ENCODE results near the gene CAMTA1. TPM values are rescaled to one million over a fixed set of nuclear protein-coding genes. Genes with fewer than 3 reads are reported as not detected.

CAMTA1 gene
- total RNA-seq, 1 experiment from 2014 or later = 69.5 TPM

DNA sequence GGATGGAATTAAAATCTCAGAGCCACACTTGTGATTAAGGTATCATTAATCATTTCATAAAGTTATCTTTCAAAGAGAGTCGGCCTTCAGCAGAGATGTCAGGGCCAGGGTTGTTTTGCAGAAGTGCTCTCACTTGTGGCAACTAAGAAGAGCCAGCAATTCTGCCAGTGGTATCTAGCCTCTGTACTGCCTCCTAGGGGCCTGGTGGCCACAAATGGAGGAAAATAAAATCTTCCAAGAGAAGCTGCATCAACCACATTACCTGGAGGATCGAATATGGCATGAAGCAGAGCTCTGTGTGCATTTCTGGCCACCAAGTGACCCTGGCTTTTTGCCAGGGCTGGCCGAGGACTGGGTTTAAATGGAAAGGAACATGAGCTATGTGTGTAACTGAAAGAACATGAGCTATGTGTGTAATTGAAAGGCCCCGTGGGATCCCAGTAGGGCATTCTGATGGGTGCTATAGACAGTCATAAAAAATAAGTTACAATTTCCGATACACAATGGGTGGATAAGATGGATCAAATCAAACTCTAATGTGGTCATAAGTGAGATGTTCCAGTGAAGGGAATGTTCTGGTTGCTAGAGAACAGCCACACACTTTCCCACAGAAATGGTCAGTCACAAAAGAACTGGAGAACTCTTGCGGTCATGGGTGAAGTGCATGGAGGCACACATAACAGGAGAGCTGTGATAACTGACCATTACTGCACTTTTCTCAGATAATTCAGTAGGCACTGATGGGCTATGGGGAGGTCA lies 335.8 kb downstream of the CAMTA1 start:
- RAD21 ChIA-PET (ENCODE audit: low non-redundant PET in 1 of 2, low total read pairs in 2 of 2, uncharacterized antibody in 2 of 2, unreplicated experiment in 2 of 2) = no interaction called here
- Histone ChIP-seq H3K4me3 (replicated peaks in 1 of 2; ENCODE audit: low read depth in 1 of 2, low read length in 2 of 2) (no peak overlapping the region), H3K27ac (ENCODE audit: low read depth, low read length) (no peak overlapping the region), H3K9me3 (ENCODE audit: control insufficient read depth in 1 of 2, insufficient read depth in 1 of 2, low read depth in 1 of 2, low read length in 2 of 2) (no peaks in the 10 kb centered on the region), H3K9me2 (ENCODE audit: insufficient read depth) (no peaks in the 10 kb centered on the region), H3K4me2 (ENCODE audit: low read length) (no peak overlapping the region), H3K9ac (ENCODE audit: low read length) (no peak overlapping the region), H3K36me3 (ENCODE audit: control insufficient read depth in 1 of 2, insufficient read depth in 2 of 2, low read length in 2 of 2) (no peaks in the 10 kb centered on the region), H3K4me1 (ENCODE audit: control insufficient read depth in 1 of 2, insufficient read depth in 2 of 2, low read length in 2 of 2) (peaks cover 8 to 11% of the 10 kb centered on the region in 2 experiments), H2AFZ (ENCODE audit: low read depth, low read length, poor library complexity, severe bottlenecking) (no peak overlapping the region), H3K27me3 (ENCODE audit: insufficient read depth, low read length) (peaks cover 4% of the 10 kb centered on the region; the same call in 1 of the 2 replicates), H3K79me2 (ENCODE audit: insufficient read depth, low read length) (no peaks in the 10 kb centered on the region), H4K20me1 (ENCODE audit: insufficient read depth) (no peaks in the 10 kb centered on the region)
- intact Hi-C loops (cut with micrococcal nuclease) = no loop called here
- ATAC-seq = no peak
- POLR2A ChIA-PET = no interaction called here
- no TSS peak for BruUV-seq (replicated peaks)
- DNase-seq (ENCODE audit: low read depth, low spot score) = no peak
- CTCF ChIA-PET = interaction anchor here (0.6 to 1.1 kb wide), 6 partner anchors 9 to 123 kb away, joined by 3 to 5 read pairs (median 4); no protein-coding TSS in a partner anchor
- TF ChIP-seq EZH2phosphoT487 (IDR thresholded peaks at IDR 0.05; ENCODE audit: borderline replicate concordance) = no peak
- TF ChIP-seq RAD21 (IDR thresholded peaks at IDR 0.05; ENCODE audit: low read depth) = peak; percentile 25; the same call in 1 of the 2 replicates
- TF ChIP-seq, protein P1, sequence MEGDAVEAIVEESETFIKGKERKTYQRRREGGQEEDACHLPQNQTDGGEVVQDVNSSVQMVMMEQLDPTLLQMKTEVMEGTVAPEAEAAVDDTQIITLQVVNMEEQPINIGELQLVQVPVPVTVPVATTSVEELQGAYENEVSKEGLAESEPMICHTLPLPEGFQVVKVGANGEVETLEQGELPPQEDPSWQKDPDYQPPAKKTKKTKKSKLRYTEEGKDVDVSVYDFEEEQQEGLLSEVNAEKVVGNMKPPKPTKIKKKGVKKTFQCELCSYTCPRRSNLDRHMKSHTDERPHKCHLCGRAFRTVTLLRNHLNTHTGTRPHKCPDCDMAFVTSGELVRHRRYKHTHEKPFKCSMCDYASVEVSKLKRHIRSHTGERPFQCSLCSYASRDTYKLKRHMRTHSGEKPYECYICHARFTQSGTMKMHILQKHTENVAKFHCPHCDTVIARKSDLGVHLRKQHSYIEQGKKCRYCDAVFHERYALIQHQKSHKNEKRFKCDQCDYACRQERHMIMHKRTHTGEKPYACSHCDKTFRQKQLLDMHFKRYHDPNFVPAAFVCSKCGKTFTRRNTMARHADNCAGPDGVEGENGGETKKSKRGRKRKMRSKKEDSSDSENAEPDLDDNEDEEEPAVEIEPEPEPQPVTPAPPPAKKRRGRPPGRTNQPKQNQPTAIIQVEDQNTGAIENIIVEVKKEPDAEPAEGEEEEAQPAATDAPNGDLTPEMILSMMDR (IDR thresholded peaks at IDR 0.05 in 2 of 3, conservative IDR thresholded peaks at IDR 0.05 in 1 of 3; ENCODE audit: borderline replicate concordance in 1 of 3, insufficient read depth in 1 of 3, low read depth in 2 of 3, low read length in 2 of 3) = peak; percentile 18 to 54 (median 45); a peak in 5 of 6 replicates

DNA sequence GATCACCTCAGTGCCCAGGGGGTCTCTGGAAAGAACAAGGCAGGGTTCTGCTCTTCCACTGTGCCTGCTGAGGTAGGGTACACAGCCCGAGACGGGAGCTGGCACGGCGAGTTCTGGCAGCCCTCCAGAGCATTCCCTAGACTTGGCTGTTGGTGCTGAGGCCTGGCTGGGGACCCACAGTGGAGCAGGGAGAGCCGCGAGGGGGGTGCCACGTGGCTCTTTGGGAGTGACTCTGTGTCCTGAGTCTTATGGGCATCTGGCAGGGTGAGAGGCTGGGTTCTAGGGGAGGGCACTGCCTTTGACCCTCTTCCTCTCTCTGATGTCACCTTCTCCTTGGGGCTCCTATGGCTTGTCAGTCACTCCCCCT lies 336.4 kb downstream of the CAMTA1 start:
- no peaks in the 10 kb centered on the region for H3K9me2 ChIP-seq (ENCODE audit: insufficient read depth)
- ATAC-seq (no peak), DNase-seq (ENCODE audit: low read depth, low spot score) (no peak)
- RAD21 ChIA-PET (ENCODE audit: low non-redundant PET in 1 of 2, low total read pairs in 2 of 2, uncharacterized antibody in 2 of 2, unreplicated experiment in 2 of 2) = no interaction called here
- no peak overlapping the region for H3K9ac ChIP-seq (ENCODE audit: low read length)
- H3K4me3 ChIP-seq (replicated peaks in 1 of 2; ENCODE audit: low read depth in 1 of 2, low read length in 2 of 2) = no peak overlapping the region
- H3K4me2 ChIP-seq (ENCODE audit: low read length) = no peak overlapping the region
- CTCF ChIA-PET = interaction anchor here (0.8 to 1.1 kb wide), 3 partner anchors 10 to 79 kb away, joined by 4 to 5 read pairs (median 4); no protein-coding TSS in a partner anchor
- no peak overlapping the region for H2AFZ ChIP-seq (ENCODE audit: low read depth, low read length, poor library complexity, severe bottlenecking)
- peaks cover 8 to 11% of the 10 kb centered on the region in 2 experiments for H3K4me1 ChIP-seq (ENCODE audit: control insufficient read depth in 1 of 2, insufficient read depth in 2 of 2, low read length in 2 of 2)
- BruUV-seq (replicated peaks) = no TSS peak
- POLR2A ChIA-PET = no interaction called here
- no peaks in the 10 kb centered on the region for H3K36me3 ChIP-seq (ENCODE audit: control insufficient read depth in 1 of 2, insufficient read depth in 2 of 2, low read length in 2 of 2)
- intact Hi-C loops (cut with micrococcal nuclease) = no loop called here
- TF ChIP-seq FOSL1 (IDR thresholded peaks at IDR 0.05; ENCODE audit: low read depth) (no peak), CEBPB (IDR thresholded peaks at IDR 0.05; ENCODE audit: low read depth) (no peak), RAD21 (IDR thresholded peaks at IDR 0.05; ENCODE audit: low read depth) (no peak)
- TF ChIP-seq, protein P2, sequence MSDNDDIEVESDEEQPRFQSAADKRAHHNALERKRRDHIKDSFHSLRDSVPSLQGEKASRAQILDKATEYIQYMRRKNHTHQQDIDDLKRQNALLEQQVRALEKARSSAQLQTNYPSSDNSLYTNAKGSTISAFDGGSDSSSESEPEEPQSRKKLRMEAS (IDR thresholded peaks at IDR 0.05) = no peak
- TF ChIP-seq, protein P1 (IDR thresholded peaks at IDR 0.05 in 2 of 3, conservative IDR thresholded peaks at IDR 0.05 in 1 of 3; ENCODE audit: borderline replicate concordance in 1 of 3, insufficient read depth in 1 of 3, low read depth in 2 of 3, low read length in 2 of 3) = no peak
- TF ChIP-seq, protein P3, sequence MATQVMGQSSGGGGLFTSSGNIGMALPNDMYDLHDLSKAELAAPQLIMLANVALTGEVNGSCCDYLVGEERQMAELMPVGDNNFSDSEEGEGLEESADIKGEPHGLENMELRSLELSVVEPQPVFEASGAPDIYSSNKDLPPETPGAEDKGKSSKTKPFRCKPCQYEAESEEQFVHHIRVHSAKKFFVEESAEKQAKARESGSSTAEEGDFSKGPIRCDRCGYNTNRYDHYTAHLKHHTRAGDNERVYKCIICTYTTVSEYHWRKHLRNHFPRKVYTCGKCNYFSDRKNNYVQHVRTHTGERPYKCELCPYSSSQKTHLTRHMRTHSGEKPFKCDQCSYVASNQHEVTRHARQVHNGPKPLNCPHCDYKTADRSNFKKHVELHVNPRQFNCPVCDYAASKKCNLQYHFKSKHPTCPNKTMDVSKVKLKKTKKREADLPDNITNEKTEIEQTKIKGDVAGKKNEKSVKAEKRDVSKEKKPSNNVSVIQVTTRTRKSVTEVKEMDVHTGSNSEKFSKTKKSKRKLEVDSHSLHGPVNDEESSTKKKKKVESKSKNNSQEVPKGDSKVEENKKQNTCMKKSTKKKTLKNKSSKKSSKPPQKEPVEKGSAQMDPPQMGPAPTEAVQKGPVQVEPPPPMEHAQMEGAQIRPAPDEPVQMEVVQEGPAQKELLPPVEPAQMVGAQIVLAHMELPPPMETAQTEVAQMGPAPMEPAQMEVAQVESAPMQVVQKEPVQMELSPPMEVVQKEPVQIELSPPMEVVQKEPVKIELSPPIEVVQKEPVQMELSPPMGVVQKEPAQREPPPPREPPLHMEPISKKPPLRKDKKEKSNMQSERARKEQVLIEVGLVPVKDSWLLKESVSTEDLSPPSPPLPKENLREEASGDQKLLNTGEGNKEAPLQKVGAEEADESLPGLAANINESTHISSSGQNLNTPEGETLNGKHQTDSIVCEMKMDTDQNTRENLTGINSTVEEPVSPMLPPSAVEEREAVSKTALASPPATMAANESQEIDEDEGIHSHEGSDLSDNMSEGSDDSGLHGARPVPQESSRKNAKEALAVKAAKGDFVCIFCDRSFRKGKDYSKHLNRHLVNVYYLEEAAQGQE (IDR thresholded peaks at IDR 0.05; ENCODE audit: low read depth) = no peak
- H3K9me3 ChIP-seq (ENCODE audit: control insufficient read depth in 1 of 2, insufficient read depth in 1 of 2, low read depth in 1 of 2, low read length in 2 of 2) = no peaks in the 10 kb centered on the region
- no peak overlapping the region for H3K27ac ChIP-seq (ENCODE audit: low read depth, low read length)
- peaks cover 4% of the 10 kb centered on the region; the same call in 1 of the 2 replicates for H3K27me3 ChIP-seq (ENCODE audit: insufficient read depth, low read length)
- no peaks in the 10 kb centered on the region for H4K20me1 ChIP-seq (ENCODE audit: insufficient read depth)
- H3K79me2 ChIP-seq (ENCODE audit: insufficient read depth, low read length) = no peaks in the 10 kb centered on the region

Data from HCT116 (cell line).